HG03135 (cell line): ENCODE measurements around the gene OR8K1.

Source experiments
- ATAC-seq: cut with Tn5 transposase; IDR thresholded peaks from one replicate; pipeline ENCODE4 v1.9.1; 2021; ENCODE audit warnings: mild to moderate bottlenecking, moderate library complexity; ENCODE audit not compliant: unreplicated experiment

Gene OR8K1

GRCh38 chr11:56345739-56346138 lies at the start of gene OR8K1:
TSS of gene OR8K1 (plus strand) at chr11:56346039. CDS start at chr11:56346039, 0 bp downstream.
- no peak for ATAC-seq

GRCh38 chr11:56296898-56297297 lies 48.9 kb upstream of the OR8K1 start:
- ATAC-seq: no peak

GRCh38 chr11:56307836-56308235 lies 38.0 kb upstream of the OR8K1 start:
- no peak for ATAC-seq

GRCh38 chr11:56314844-56315243 lies 31.0 kb upstream of the OR8K1 start, which contains the start of gene OR8K3:
TSS of gene OR8K3 (plus strand) at chr11:56315144. CDS start at chr11:56318307, 3,163 bp downstream.
- no peak for ATAC-seq

GRCh38 chr11:56331861-56332491 lies 13.9 kb upstream of the OR8K1 start:
- ATAC-seq: no peak

GRCh38 chr11:56333156-56333555 lies 12.7 kb upstream of the OR8K1 start:
- ATAC-seq: no peak

GRCh38 chr11:56340289-56340688 lies 5.5 kb upstream of the OR8K1 start:
- ATAC-seq: no peak

GRCh38 chr11:56353991-56354390 lies 8.2 kb downstream of the OR8K1 start, which contains the start of gene OR8J1:
TSS of gene OR8J1 (plus strand) at chr11:56354291. CDS start at chr11:56360247, 5,956 bp downstream.
- ATAC-seq: no peak

- ATAC-seq: no peak
Observed at GRCh38 chr11:56375324-56375723, 29.5 kb downstream of the OR8K1 start, which contains the start of gene OR8U1. TSS of gene OR8U1 (plus strand) at chr11:56375624. CDS start at chr11:56375624, 0 bp downstream.

GRCh38 chr11:56380120-56380519 lies 34.3 kb downstream of the OR8K1 start:
- no peak for ATAC-seq

- no peak for ATAC-seq
Observed at GRCh38 chr11:56394381-56394780, 48.5 kb downstream of the OR8K1 start.

GRCh38 chr11:56396047-56396446 lies 50.2 kb downstream of the OR8K1 start:
- no peak for ATAC-seq
